HepG2 (cell line): ENCODE results near the gene DOCK3. TPM values are rescaled to one million over a fixed set of nuclear protein-coding genes. Genes with fewer than 3 reads are reported as not detected.

Source experiments
- DBP ChIP-seq: sonication (generic); formaldehyde crosslinking; IDR thresholded peaks from 2 replicates; pipeline ENCODE4 v1.4.0; 2020; ENCODE audit warnings: missing genetic modification reagents; ENCODE audit errors: not compliant biosample characterization
- HCFC1 ChIP-seq: fragments of 150-350 bp; IDR thresholded peaks from 2 replicates; pipeline ENCODE4 v1.6.1; 2014; ENCODE audit warnings: low read depth, low read length
- HHEX ChIP-seq: IDR thresholded peaks from 2 replicates; pipeline ENCODE4 v1.6.1; 2016; ENCODE audit warnings: control low read depth
- HNRNPK ChIP-seq: fragments of 200-400 bp; formaldehyde crosslinking; IDR thresholded peaks from 2 replicates; pipeline ENCODE4 v1.6.1; 2018; ENCODE audit warnings: low read length, low read depth, moderate library complexity, mild to moderate bottlenecking; ENCODE audit not compliant: poor library complexity, severe bottlenecking
- ISL2 ChIP-seq: sonication (generic); formaldehyde crosslinking; IDR thresholded peaks from 2 replicates; pipeline ENCODE4 v1.5.0; 2020; ENCODE audit warnings: missing genetic modification reagents
- KMT2A ChIP-seq: sonication (generic); formaldehyde crosslinking; IDR thresholded peaks from 2 replicates; pipeline ENCODE4 v1.4.0; 2020; ENCODE audit warnings: missing genetic modification reagents
- MEF2D ChIP-seq: sonication (generic); formaldehyde crosslinking; IDR thresholded peaks from 2 replicates; pipeline ENCODE4 v1.5.1; 2020; ENCODE audit warnings: mild to moderate bottlenecking, missing genetic modification reagents
- MTA3 ChIP-seq: sonication (generic); formaldehyde crosslinking; IDR thresholded peaks from 2 replicates; pipeline ENCODE4 v1.4.0; 2020; ENCODE audit warnings: missing genetic modification reagents
- PRPF4 ChIP-seq: fragments of 200-400 bp; formaldehyde crosslinking; IDR thresholded peaks from 2 replicates; pipeline ENCODE4 v1.6.1; 2016; ENCODE audit warnings: low read length, low read depth; ENCODE audit not compliant: poor library complexity, severe bottlenecking
- SMARCC2 ChIP-seq: fragments of 450-650 bp; IDR thresholded peaks from 2 replicates; pipeline ENCODE4 v1.6.1; 2017; ENCODE audit warnings: antibody characterized with exemption, mild to moderate bottlenecking
- TAF1 ChIP-seq: sonication (generic); formaldehyde crosslinking; IDR thresholded peaks from 2 replicates; pipeline ENCODE4 v1.4.0; 2020; ENCODE audit warnings: missing genetic modification reagents
- ZNF589 ChIP-seq: sonication (generic); formaldehyde crosslinking; conservative IDR thresholded peaks from 2 replicates; pipeline ENCODE4 v1.8.0; 2022; ENCODE audit warnings: mild to moderate bottlenecking, moderate library complexity, missing genetic modification reagents
- ZNF674 ChIP-seq: sonication (generic); formaldehyde crosslinking; IDR thresholded peaks from 2 replicates; pipeline ENCODE4 v1.5.0; 2020; ENCODE audit warnings: low read depth, mild to moderate bottlenecking, missing genetic modification reagents
- ZNF790 ChIP-seq: sonication (generic); formaldehyde crosslinking; IDR thresholded peaks from 2 replicates; pipeline ENCODE4 v1.8.0; 2022; ENCODE audit warnings: missing genetic modification reagents, mild to moderate bottlenecking, borderline replicate concordance
- ZNF883 ChIP-seq: sonication (generic); formaldehyde crosslinking; IDR thresholded peaks from 2 replicates; pipeline ENCODE4 v1.5.1; 2020; ENCODE audit warnings: mild to moderate bottlenecking, missing genetic modification reagents; ENCODE audit errors: not compliant biosample characterization
- polyA plus RNA-seq, 8 experiments: library from polyadenylated mRNA; depleted of rRNA in 3 of 8; stranded (reverse) in 7 of 8; unstranded in 1 of 8; fragments of >200 nt; fragmentation: Illumina TruSeq in 4 of 8; extraction: Trizol in 4 of 8; gene quantifications; 2 replicates each; pipeline versions ENCODE4 v1.2.1 to v1.2.3, GENCODE V29; 2011 to 2016; ENCODE audit warnings: low read depth in 4 of 8, missing spikeins in 1 of 8, mixed read lengths in 1 of 8; ENCODE audit not compliant: insufficient read depth in 1 of 8
- total RNA-seq, 5 experiments: library from RNA; depleted of rRNA; stranded (reverse); fragments of >200 nt; fragmentation: Illumina TruSeq; extraction: Trizol; gene quantifications; 2 replicates each; pipeline ENCODE4 v1.2.3, GENCODE V29; 2016; ENCODE audit warnings: low read depth in 1 of 5
- TF ChIP-seq, protein P1 (sequence below), 2 experiments: fragments of 450-650 bp in 1 of 2; sonication (generic) in 1 of 2; formaldehyde crosslinking in 1 of 2; IDR thresholded peaks; 2 replicates each; pipeline versions ENCODE4 v1.6.1 to v1.8.0; 2016 to 2022; ENCODE audit warnings: antibody characterized with exemption in 1 of 2, mild to moderate bottlenecking in 1 of 2, missing genetic modification reagents in 1 of 2
- TF ChIP-seq, protein P2 (sequence below): sonication (generic); formaldehyde crosslinking; IDR thresholded peaks from 2 replicates; pipeline ENCODE4 v1.4.0; 2020; ENCODE audit warnings: missing genetic modification reagents

Gene DOCK3
- total and polyA plus RNA-seq, 2 of the 13 experiments (the other 11 are each of a cell fraction or from before 2014, with no cell fraction given), result not detected

DNA sequence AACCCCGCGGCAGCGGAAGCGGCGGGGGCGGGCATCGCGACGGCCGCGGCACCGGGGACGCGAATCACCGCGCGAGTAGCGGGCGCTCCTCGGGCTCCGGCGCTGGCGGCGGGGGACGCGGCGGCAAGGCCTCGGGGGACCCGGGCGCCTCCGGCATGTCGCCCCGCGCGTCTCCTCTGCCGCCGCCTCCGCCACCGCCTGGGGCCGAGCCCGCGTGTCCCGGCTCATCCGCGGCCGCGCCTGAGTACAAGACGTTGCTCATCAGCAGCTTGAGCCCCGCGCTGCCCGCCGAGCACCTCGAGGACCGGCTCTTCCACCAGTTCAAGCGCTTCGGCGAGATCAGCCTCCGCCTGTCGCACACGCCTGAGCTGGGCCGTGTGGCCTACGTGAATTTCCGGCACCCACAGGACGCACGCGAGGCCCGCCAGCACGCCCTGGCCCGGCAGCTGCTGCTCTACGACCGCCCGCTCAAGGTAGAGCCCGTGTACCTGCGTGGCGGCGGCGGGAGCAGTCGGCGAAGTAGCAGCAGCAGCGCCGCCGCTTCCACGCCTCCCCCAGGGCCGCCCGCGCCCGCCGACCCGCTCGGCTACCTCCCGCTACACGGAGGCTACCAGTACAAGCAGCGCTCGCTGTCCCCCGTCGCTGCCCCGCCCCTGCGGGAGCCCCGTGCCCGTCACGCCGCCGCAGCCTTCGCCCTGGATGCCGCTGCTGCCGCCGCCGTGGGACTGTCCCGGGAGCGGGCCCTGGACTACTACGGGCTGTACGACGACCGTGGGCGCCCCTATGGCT is 717.0 kb downstream of the DOCK3 start (continued):
- TF ChIP-seq, protein P1, sequence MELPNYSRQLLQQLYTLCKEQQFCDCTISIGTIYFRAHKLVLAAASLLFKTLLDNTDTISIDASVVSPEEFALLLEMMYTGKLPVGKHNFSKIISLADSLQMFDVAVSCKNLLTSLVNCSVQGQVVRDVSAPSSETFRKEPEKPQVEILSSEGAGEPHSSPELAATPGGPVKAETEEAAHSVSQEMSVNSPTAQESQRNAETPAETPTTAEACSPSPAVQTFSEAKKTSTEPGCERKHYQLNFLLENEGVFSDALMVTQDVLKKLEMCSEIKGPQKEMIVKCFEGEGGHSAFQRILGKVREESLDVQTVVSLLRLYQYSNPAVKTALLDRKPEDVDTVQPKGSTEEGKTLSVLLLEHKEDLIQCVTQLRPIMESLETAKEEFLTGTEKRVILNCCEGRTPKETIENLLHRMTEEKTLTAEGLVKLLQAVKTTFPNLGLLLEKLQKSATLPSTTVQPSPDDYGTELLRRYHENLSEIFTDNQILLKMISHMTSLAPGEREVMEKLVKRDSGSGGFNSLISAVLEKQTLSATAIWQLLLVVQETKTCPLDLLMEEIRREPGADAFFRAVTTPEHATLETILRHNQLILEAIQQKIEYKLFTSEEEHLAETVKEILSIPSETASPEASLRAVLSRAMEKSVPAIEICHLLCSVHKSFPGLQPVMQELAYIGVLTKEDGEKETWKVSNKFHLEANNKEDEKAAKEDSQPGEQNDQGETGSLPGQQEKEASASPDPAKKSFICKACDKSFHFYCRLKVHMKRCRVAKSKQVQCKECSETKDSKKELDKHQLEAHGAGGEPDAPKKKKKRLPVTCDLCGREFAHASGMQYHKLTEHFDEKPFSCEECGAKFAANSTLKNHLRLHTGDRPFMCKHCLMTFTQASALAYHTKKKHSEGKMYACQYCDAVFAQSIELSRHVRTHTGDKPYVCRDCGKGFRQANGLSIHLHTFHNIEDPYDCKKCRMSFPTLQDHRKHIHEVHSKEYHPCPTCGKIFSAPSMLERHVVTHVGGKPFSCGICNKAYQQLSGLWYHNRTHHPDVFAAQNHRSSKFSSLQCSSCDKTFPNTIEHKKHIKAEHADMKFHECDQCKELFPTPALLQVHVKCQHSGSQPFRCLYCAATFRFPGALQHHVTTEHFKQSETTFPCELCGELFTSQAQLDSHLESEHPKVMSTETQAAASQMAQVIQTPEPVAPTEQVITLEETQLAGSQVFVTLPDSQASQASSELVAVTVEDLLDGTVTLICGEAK (IDR thresholded peaks at IDR 0.05), result no peak
- TF ChIP-seq, protein P1 (CRISPR knock-in tag; IDR thresholded peaks at IDR 0.05), result no peak
- TF ChIP-seq ZNF883 (CRISPR knock-in tag) (no peak), DBP (CRISPR knock-in tag) (no peak), KMT2A (CRISPR knock-in tag) (no peak), MEF2D (CRISPR knock-in tag) (no peak), PRPF4 (peak; percentile 72), MTA3 (CRISPR knock-in tag) (no peak), ZNF790 (0 out of 2 replicates have a peak, but pooled peaks have one; percentile 33), SMARCC2 (no peak), TAF1 (CRISPR knock-in tag) (no peak), HNRNPK (no peak), ISL2 (no peak), HCFC1 (no peak), HHEX (CRISPR knock-in tag) (no peak), ZNF674 (CRISPR knock-in tag) (0 out of 2 replicates have a peak, but pooled peaks have one; percentile 69), ZNF589 (CRISPR knock-in tag) (peak; percentile 65; the same call in 1 of the 2 replicates)
- TF ChIP-seq, protein P2, sequence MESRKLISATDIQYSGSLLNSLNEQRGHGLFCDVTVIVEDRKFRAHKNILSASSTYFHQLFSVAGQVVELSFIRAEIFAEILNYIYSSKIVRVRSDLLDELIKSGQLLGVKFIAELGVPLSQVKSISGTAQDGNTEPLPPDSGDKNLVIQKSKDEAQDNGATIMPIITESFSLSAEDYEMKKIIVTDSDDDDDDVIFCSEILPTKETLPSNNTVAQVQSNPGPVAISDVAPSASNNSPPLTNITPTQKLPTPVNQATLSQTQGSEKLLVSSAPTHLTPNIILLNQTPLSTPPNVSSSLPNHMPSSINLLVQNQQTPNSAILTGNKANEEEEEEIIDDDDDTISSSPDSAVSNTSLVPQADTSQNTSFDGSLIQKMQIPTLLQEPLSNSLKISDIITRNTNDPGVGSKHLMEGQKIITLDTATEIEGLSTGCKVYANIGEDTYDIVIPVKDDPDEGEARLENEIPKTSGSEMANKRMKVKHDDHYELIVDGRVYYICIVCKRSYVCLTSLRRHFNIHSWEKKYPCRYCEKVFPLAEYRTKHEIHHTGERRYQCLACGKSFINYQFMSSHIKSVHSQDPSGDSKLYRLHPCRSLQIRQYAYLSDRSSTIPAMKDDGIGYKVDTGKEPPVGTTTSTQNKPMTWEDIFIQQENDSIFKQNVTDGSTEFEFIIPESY (CRISPR knock-in tag), result no peak; the same call in 1 of the 2 replicates
